SU-DHL-6 (cell line): ENCODE results near the gene PROSER3.

Experiments used
- H2AFZ ChIP-seq: fragments of 200-600 bp; sonication (generic); 2 replicates; pipeline ENCODE4 v1.6.1; 2014; ENCODE audit warnings: low read depth, mild to moderate bottlenecking, moderate library complexity, mixed read lengths, antibody characterized with exemption, low read length; ENCODE audit not compliant: severe bottlenecking
- H3F3A ChIP-seq: fragments of 200-600 bp; shearing (Covaris generic); 2 replicates; pipeline ENCODE4 v1.6.0; 2016; ENCODE audit warnings: antibody characterized with exemption, mild to moderate bottlenecking; ENCODE audit not compliant: insufficient read depth
- H3K27ac ChIP-seq: fragments of 200-600 bp; sonication (generic); 2 replicates; pipeline ENCODE4 v1.5.1; 2016; ENCODE audit warnings: low read depth, mild to moderate bottlenecking, low read length, moderate library complexity, mixed read lengths
- H3K27me3 ChIP-seq: fragments of 200-600 bp; sonication (generic), shearing (Covaris generic); 2 replicates; pipeline ENCODE4 v1.6.0; 2014; ENCODE audit warnings: mild to moderate bottlenecking, low read length
- H3K36me3 ChIP-seq: fragments of 200-600 bp; sonication (generic); 2 replicates; pipeline ENCODE4 v1.6.1; 2014; ENCODE audit warnings: mild to moderate bottlenecking, low read length, mixed read lengths
- H3K4me2 ChIP-seq: fragments of 300-600, 200-600 bp; shearing (Covaris generic), sonication (generic); 2 replicates; pipeline ENCODE4 v1.6.0; 2014; ENCODE audit warnings: low read length, low read depth, mild to moderate bottlenecking; ENCODE audit not compliant: poor library complexity, severe bottlenecking
- H3K4me3 ChIP-seq: fragments of 200-600 bp; sonication (generic); 2 replicates; pipeline ENCODE4 v1.5.1; 2014; ENCODE audit warnings: antibody characterized with exemption, low read length, mild to moderate bottlenecking, mixed read lengths; ENCODE audit not compliant: insufficient read depth, poor library complexity, severe bottlenecking
- H3K79me2 ChIP-seq: fragments of 200-600 bp; sonication (generic); 2 replicates; pipeline ENCODE4 v1.6.1; 2014; ENCODE audit warnings: mild to moderate bottlenecking, low read length, moderate library complexity; ENCODE audit not compliant: insufficient read depth
- H3K9ac ChIP-seq: fragments of 200-600 bp; sonication (generic); 2 replicates; pipeline ENCODE4 v1.7.0; 2014; ENCODE audit warnings: mild to moderate bottlenecking, low read length
- H3K9me2 ChIP-seq: fragments of 200-600 bp; sonication (generic); replicated peaks from 2 replicates; pipeline ENCODE4 v1.6.1; 2014; ENCODE audit warnings: low read length; ENCODE audit not compliant: insufficient read depth
- H3K9me3 ChIP-seq: fragments of 200-600 bp; sonication (generic); 2 replicates; pipeline ENCODE4 v1.6.1; 2014; ENCODE audit warnings: low read length, mixed read lengths; ENCODE audit not compliant: insufficient read depth
- H4K20me1 ChIP-seq: fragments of 200-600 bp; sonication (generic); 2 replicates; pipeline ENCODE4 v1.6.1; 2014; ENCODE audit warnings: low read depth, mild to moderate bottlenecking, antibody characterized with exemption, low read length, moderate library complexity, mixed read lengths
- EZH2phosphoT487 ChIP-seq: fragments of 200-600 bp; sonication (generic), shearing (Covaris generic); conservative IDR thresholded peaks from 2 replicates; pipeline ENCODE4 v1.6.1; 2018; ENCODE audit warnings: mild to moderate bottlenecking, antibody characterized with exemption, low read length, moderate library complexity, mixed read lengths
- TF ChIP-seq, protein P1 (sequence below): fragments of 200-600 bp; sonication (generic); IDR thresholded peaks from one replicate; pipeline ENCODE4 v1.5.1; 2017; ENCODE audit warnings: antibody characterized with exemption, mild to moderate bottlenecking, low read length, moderate library complexity; ENCODE audit not compliant: insufficient read depth, poor library complexity, severe bottlenecking

Gene PROSER3

DNA sequence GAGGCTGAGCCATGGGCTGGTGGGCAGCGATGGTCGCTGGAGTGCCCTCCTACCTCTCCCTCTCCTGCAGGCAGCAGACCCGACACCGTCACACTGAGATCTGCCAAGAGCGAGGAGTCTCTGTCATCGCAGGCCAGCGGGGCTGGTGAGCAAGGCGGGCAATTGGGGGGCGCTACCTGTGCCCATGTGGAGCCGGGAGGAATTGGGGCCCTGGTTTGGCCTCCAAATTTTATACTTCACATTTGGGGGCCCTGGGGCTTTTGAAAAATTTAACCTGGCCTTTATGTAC is 27.3 kb downstream of the PROSER3 start:
- no peaks in the 10 kb centered on the region for H3K79me2 ChIP-seq
- no peak overlapping the region for H3K27ac ChIP-seq
- H3K9me3 ChIP-seq: no peaks in the 10 kb centered on the region
- H4K20me1 ChIP-seq: no peaks in the 10 kb centered on the region
- H2AFZ ChIP-seq: no peak overlapping the region
- H3K4me3 ChIP-seq: no peak overlapping the region
- H3K36me3 ChIP-seq: no peaks in the 10 kb centered on the region
- H3K9me2 ChIP-seq: no peaks in the 10 kb centered on the region
- TF ChIP-seq EZH2phosphoT487: no peak
- TF ChIP-seq, protein P1, sequence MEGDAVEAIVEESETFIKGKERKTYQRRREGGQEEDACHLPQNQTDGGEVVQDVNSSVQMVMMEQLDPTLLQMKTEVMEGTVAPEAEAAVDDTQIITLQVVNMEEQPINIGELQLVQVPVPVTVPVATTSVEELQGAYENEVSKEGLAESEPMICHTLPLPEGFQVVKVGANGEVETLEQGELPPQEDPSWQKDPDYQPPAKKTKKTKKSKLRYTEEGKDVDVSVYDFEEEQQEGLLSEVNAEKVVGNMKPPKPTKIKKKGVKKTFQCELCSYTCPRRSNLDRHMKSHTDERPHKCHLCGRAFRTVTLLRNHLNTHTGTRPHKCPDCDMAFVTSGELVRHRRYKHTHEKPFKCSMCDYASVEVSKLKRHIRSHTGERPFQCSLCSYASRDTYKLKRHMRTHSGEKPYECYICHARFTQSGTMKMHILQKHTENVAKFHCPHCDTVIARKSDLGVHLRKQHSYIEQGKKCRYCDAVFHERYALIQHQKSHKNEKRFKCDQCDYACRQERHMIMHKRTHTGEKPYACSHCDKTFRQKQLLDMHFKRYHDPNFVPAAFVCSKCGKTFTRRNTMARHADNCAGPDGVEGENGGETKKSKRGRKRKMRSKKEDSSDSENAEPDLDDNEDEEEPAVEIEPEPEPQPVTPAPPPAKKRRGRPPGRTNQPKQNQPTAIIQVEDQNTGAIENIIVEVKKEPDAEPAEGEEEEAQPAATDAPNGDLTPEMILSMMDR: no peak
- no peak overlapping the region for H3K9ac ChIP-seq
- no peaks in the 10 kb centered on the region for H3F3A ChIP-seq
- H3K4me2 ChIP-seq: no peak overlapping the region
- H3K27me3 ChIP-seq: no peaks in the 10 kb centered on the region

DNA sequence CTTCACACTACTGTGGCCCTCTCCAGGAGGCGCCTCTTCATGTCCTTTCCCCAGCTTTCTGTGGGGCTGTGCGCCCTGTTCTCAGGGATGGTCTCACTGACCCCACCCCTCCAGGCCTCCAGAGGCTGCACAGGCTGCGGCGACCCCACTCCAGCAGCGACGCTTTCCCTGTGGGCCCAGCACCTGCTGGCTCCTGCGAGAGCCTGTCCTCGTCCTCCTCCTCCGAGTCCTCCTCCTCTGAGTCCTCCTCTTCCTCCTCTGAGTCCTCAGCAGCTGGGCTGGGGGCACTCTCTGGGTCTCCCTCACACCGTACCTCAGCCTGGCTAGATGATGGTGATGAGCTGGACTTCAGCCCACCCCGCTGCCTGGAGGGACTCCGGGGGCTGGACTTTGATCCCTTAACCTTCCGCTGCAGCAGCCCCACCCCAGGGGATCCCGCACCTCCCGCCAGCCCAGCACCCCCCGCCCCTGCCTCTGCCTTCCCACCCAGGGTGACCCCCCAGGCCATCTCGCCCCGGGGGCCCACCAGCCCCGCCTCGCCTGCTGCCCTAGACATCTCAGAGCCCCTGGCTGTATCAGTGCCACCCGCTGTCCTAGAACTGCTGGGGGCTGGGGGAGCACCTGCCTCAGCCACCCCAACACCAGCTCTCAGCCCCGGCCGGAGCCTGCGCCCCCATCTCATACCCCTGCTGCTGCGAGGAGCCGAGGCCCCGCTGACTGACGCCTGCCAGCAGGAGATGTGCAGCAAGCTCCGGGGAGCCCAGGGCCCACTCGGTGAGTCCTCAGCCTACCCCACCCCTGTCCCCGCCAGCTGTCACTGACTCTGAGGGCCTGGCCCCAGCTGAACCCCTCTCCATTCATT is 28.6 kb downstream of the PROSER3 start:
- Histone ChIP-seq H3K79me2 (no peaks in the 10 kb centered on the region), H3K36me3 (no peaks in the 10 kb centered on the region), H2AFZ (no peak overlapping the region), H3K27me3 (no peaks in the 10 kb centered on the region), H3K4me3 (no peak overlapping the region), H4K20me1 (no peaks in the 10 kb centered on the region), H3K27ac (no peak overlapping the region), H3F3A (no peaks in the 10 kb centered on the region), H3K4me2 (no peak overlapping the region), H3K9ac (no peak overlapping the region), H3K9me2 (no peaks in the 10 kb centered on the region), H3K9me3 (no peaks in the 10 kb centered on the region)
- TF ChIP-seq EZH2phosphoT487: no peak
- TF ChIP-seq, protein P1: no peak

DNA sequence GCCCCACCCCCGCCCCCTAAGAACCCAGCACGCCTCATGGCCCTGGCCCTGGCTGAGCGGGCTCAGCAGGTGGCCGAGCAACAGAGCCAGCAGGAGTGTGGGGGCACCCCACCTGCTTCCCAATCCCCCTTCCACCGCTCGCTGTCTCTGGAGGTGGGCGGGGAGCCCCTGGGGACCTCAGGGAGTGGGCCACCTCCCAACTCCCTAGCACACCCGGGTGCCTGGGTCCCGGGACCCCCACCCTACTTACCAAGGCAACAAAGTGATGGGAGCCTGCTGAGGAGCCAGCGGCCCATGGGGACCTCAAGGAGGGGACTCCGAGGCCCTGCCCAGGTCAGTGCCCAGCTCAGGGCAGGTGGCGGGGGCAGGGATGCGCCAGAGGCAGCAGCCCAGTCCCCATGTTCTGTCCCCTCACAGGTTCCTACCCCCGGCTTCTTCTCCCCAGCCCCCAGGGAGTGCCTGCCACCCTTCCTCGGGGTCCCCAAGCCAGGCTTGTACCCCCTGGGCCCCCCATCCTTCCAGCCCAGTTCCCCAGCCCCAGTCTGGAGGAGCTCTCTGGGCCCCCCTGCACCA is 29.3 kb downstream of the PROSER3 start:
- no peak overlapping the region for H3K27ac ChIP-seq
- H3K9me3 ChIP-seq: no peaks in the 10 kb centered on the region
- H3K4me2 ChIP-seq: no peak overlapping the region
- no peak overlapping the region for H3K4me3 ChIP-seq
- H3K79me2 ChIP-seq: no peaks in the 10 kb centered on the region
- no peaks in the 10 kb centered on the region for H3K27me3 ChIP-seq
- H2AFZ ChIP-seq: no peak overlapping the region
- no peaks in the 10 kb centered on the region for H3K9me2 ChIP-seq
- no peak overlapping the region for H3K9ac ChIP-seq
- H3K36me3 ChIP-seq: no peaks in the 10 kb centered on the region
- no peaks in the 10 kb centered on the region for H4K20me1 ChIP-seq
- TF ChIP-seq, protein P1: no peak
- no peak for TF ChIP-seq EZH2phosphoT487
- H3F3A ChIP-seq: no peaks in the 10 kb centered on the region
